ENCODE measurements around the gene GTF2A1L. TPM values are rescaled to one million over a fixed set of nuclear protein-coding genes. Genes with fewer than 3 reads are reported as not detected.

The GTF2A1L gene
- total and polyA plus RNA-seq, 3 donors from 2014 or later: 24.4 to 99.0 (median 36.1) TPM

DNA sequence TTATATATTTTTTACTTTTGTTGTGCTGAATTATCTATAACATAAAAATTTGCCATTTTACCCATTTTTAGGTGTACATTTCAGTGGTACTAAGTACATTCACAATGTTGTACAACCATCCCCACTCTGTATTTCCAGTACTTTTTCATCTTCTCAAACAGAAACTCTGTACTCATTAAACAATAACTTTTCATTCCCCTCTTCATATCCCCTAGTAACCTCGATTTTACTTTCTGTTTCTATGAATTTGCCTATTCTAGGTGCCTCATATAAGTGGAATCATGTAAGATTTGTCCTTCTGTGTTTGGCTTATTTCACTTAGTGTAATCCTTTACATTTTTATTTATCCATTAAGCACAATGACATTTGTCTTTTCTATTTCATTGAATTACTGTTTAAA is 51.3 kb downstream of the GTF2A1L start:
- Histone ChIP-seq H3K36me3 (ENCODE audit: low read depth, missing control alignments) (no peaks in the 10 kb centered on the region), H3K27ac (no peak overlapping the region), H3K4me1 (no peaks in the 10 kb centered on the region), H3K4me3 (no peak overlapping the region), H3K9me3 (no peaks in the 10 kb centered on the region), H3K27me3 (no peaks in the 10 kb centered on the region)
- DNase-seq: no peak
- TF ChIP-seq POLR2A (IDR thresholded peaks at IDR 0.05) (no peak), CTCF (IDR thresholded peaks at IDR 0.05) (no peak)
- WGBS, 2 donors: 52 to 71% methylated on average over 1 of the region's 1 CpG
- intact Hi-C loops (cut with DNase I; ENCODE audit: low total_unique reads): no loop called here

DNA sequence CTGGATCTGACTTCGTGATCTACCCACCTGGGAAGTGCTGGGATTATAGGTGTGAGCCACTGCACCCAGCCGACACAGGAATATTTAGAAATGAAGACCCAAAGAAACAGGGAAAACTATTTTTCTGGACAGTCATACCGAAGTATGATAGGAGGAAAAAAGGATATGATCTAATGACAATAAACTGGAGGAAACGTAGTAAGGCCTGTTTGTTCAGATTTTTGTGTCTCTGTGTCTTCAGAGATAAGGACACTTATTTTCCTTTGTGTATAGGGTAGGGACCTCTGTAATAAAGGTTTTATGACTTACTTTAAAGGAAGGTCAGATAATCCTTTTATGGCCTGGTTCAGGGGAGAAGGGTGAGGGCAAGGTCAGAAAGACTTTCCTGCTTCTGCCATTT is 55.9 kb downstream of the GTF2A1L start:
- no peak for DNase-seq
- H3K4me1 ChIP-seq: no peaks in the 10 kb centered on the region
- no peaks in the 10 kb centered on the region for H3K27me3 ChIP-seq
- intact Hi-C loops (cut with DNase I; ENCODE audit: low total_unique reads): no loop called here
- H3K9me3 ChIP-seq: no peaks in the 10 kb centered on the region
- H3K36me3 ChIP-seq (ENCODE audit: low read depth, missing control alignments): no peaks in the 10 kb centered on the region
- H3K27ac ChIP-seq: no peak overlapping the region
- no peak overlapping the region for H3K4me3 ChIP-seq
- WGBS, 2 donors: 82 to 85% methylated on average over 4 of the region's 4 CpGs
- TF ChIP-seq POLR2A (IDR thresholded peaks at IDR 0.05): no peak
- TF ChIP-seq CTCF (IDR thresholded peaks at IDR 0.05): no peak

- no peak for DNase-seq
- intact Hi-C loops (cut with DNase I; ENCODE audit: low total_unique reads): no loop called here
- Histone ChIP-seq H3K9me3 (no peaks in the 10 kb centered on the region), H3K27ac (no peak overlapping the region), H3K4me1 (no peaks in the 10 kb centered on the region), H3K4me3 (no peak overlapping the region), H3K36me3 (ENCODE audit: low read depth, missing control alignments) (no peaks in the 10 kb centered on the region), H3K27me3 (no peaks in the 10 kb centered on the region)
- 79 to 84% methylated on average over 2 of the region's 2 CpGs for WGBS, 2 donors
- TF ChIP-seq POLR2A (IDR thresholded peaks at IDR 0.05): no peak
- no peak for TF ChIP-seq CTCF (IDR thresholded peaks at IDR 0.05)
Observed at GRCh38 chr2:48674933-48675332, 57.3 kb downstream of the GTF2A1L start.

DNA sequence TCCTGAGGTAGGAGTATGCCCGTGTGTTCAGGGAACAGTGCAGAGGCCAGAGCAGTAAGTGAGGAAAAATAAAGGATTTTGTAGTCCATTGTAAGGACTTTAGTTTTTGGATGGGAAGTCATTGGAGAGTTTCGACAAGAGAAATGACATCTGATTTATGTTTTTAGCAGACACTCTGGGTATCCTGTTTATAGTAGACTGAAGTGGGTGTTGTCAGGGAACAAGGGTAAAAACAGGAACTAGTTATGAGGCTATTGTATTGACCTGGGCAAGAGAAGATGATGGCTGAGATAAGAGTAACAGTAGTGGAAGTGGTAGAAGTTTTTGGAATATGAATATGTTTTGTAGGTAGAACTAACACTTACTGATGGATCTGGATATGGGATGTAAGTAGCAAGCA is 59.8 kb downstream of the GTF2A1L start:
- no peaks in the 10 kb centered on the region for H3K27me3 ChIP-seq
- no peak overlapping the region for H3K4me3 ChIP-seq
- 67 to 82% methylated on average over 2 of the region's 2 CpGs for whole genome bisulfite sequencing, 2 donors
- TF ChIP-seq POLR2A (IDR thresholded peaks at IDR 0.05) (no peak), CTCF (IDR thresholded peaks at IDR 0.05) (no peak)
- no peaks in the 10 kb centered on the region for H3K9me3 ChIP-seq
- no peak overlapping the region for H3K27ac ChIP-seq
- no peaks in the 10 kb centered on the region for H3K36me3 ChIP-seq (ENCODE audit: low read depth, missing control alignments)
- intact Hi-C loops (cut with DNase I; ENCODE audit: low total_unique reads): no loop called here
- no peaks in the 10 kb centered on the region for H3K4me1 ChIP-seq
- DNase-seq: no peak

DNA sequence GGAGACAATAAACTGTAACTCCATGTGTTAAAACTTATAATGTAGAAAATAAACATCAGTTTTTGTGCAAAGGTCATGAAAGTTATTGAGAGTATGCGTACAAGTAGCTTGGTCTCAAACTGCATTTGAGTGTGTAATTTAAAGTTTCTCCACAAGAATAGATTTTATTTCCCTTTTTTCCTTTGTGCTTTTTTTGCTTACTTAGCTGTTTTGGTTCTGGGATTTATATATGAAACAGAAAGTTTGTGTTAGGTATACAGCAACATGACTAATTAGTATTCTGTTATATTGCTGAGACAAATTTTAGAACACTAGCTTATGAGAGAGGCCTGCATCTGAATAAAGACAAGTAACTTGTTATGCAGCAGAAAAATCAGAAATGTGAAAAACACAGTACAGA is 67.5 kb downstream of the GTF2A1L start:
- Histone ChIP-seq H3K27me3 (no peaks in the 10 kb centered on the region), H3K36me3 (ENCODE audit: low read depth, missing control alignments) (no peaks in the 10 kb centered on the region), H3K4me1 (no peaks in the 10 kb centered on the region), H3K27ac (no peak overlapping the region), H3K9me3 (no peaks in the 10 kb centered on the region), H3K4me3 (no peak overlapping the region)
- no peak for DNase-seq
- WGBS, 2 donors: 90 to 97% methylated on average over 1 of the region's 1 CpG
- intact Hi-C loops (cut with DNase I; ENCODE audit: low total_unique reads): no loop called here
- no peak for TF ChIP-seq POLR2A (IDR thresholded peaks at IDR 0.05)
- TF ChIP-seq CTCF (IDR thresholded peaks at IDR 0.05): no peak
